Endodermal cell (in vitro differentiated cells): ENCODE data around the gene LILRB5. TPM values are rescaled to one million over a fixed set of nuclear protein-coding genes. Genes with fewer than 3 reads are reported as not detected.
"Not testable (repeated sequence)": the region's sequence is repeated elsewhere in the genome, so short reads cannot be mapped to it uniquely, and the experiment has no call there.

Experiments
- DNase-seq: peaks from one replicate; pipeline ENCODE4 v3.0.0-alpha.2; 2017
- H3K27ac ChIP-seq: 2 replicates; pipeline ENCODE4 v1.5.1; 2013; ENCODE audit warnings: mild to moderate bottlenecking, low read depth, low read length, moderate library complexity
- H3K27me3 ChIP-seq: 2 replicates; pipeline ENCODE4 v1.6.1; 2013; ENCODE audit warnings: mild to moderate bottlenecking, low read length, moderate library complexity; ENCODE audit not compliant: insufficient read depth, control insufficient read depth, poor library complexity, severe bottlenecking
- H3K36me3 ChIP-seq: 2 replicates; pipeline ENCODE4 v1.7.0; 2013; ENCODE audit warnings: mild to moderate bottlenecking, low read length, moderate library complexity; ENCODE audit not compliant: control insufficient read depth, insufficient read depth
- H3K4me1 ChIP-seq: one replicate; pipeline ENCODE4 v1.7.0; 2013; ENCODE audit warnings: low read length; ENCODE audit not compliant: control insufficient read depth, insufficient read depth
- H3K4me3 ChIP-seq: 2 replicates; pipeline ENCODE4 v1.5.1; 2013; ENCODE audit warnings: mild to moderate bottlenecking, low read length, moderate library complexity
- H3K9ac ChIP-seq: 2 replicates; pipeline ENCODE4 v1.6.1; 2013; ENCODE audit warnings: mild to moderate bottlenecking, low read length, moderate library complexity; ENCODE audit not compliant: poor library complexity, severe bottlenecking; ENCODE audit errors: extremely low read depth
- H3K9me3 ChIP-seq: 2 replicates; pipeline ENCODE4 v1.6.1; 2013; ENCODE audit warnings: mild to moderate bottlenecking, low read length, moderate library complexity; ENCODE audit not compliant: control insufficient read depth
- H3K27ac Mint-ChIP-seq: 2 replicates; pipeline ENCODE4 v1.8.0; 2020; ENCODE audit warnings: mixed read lengths
- H3K27me3 Mint-ChIP-seq: 2 replicates; pipeline ENCODE4 v1.8.0; 2021; ENCODE audit warnings: mild to moderate bottlenecking, mixed read lengths; ENCODE audit not compliant: insufficient read depth
- H3K36me3 Mint-ChIP-seq: 2 replicates; pipeline ENCODE4 v1.8.0; 2020; ENCODE audit warnings: low read depth, mixed read lengths
- H3K4me1 Mint-ChIP-seq: 2 replicates; pipeline ENCODE4 v1.8.0; 2020; ENCODE audit warnings: mixed read lengths
- H3K4me3 Mint-ChIP-seq: 2 replicates; pipeline ENCODE4 v1.8.0; 2020; ENCODE audit warnings: mild to moderate bottlenecking, moderate library complexity, mixed read lengths
- H3K9me3 Mint-ChIP-seq: 2 replicates; pipeline ENCODE4 v1.8.0; 2020; ENCODE audit warnings: mild to moderate bottlenecking, mixed read lengths
- WGBS, 2 experiments: methylation state at CpG; one replicate each; pipeline versions ENCODE4 v1.1.5 to v1.1.7; 2013; ENCODE audit warnings: missing lambda C conversion rate in 2 of 2, mixed read lengths in 1 of 2; ENCODE audit not compliant: insufficient coverage in 1 of 2, insufficient read length in 1 of 2; 5-methylcytosine and 5-hydroxymethylcytosine counted together
- total RNA-seq, 2 donors: library from RNA; stranded (reverse); fragmentation: NEBNext Ultra II Directional in 1 of 2; extraction: Animal tissue kit (Norgen Biotek cat#: 25700) in 1 of 2; gene quantifications; 2 replicates in 1 of 2; 3 replicates in 1 of 2; pipeline ENCODE4 v1.2.1, GENCODE V29; 2021
- TF ChIP-seq, protein P1 (sequence below): fragments of 200-600 bp; sonication (generic); conservative IDR thresholded peaks from 2 replicates; pipeline ENCODE4 v1.5.0; 2021; ENCODE audit warnings: antibody characterized with exemption, mild to moderate bottlenecking

The LILRB5 gene
- total RNA-seq, 2 donors from 2014 or later, result not detected

DNA sequence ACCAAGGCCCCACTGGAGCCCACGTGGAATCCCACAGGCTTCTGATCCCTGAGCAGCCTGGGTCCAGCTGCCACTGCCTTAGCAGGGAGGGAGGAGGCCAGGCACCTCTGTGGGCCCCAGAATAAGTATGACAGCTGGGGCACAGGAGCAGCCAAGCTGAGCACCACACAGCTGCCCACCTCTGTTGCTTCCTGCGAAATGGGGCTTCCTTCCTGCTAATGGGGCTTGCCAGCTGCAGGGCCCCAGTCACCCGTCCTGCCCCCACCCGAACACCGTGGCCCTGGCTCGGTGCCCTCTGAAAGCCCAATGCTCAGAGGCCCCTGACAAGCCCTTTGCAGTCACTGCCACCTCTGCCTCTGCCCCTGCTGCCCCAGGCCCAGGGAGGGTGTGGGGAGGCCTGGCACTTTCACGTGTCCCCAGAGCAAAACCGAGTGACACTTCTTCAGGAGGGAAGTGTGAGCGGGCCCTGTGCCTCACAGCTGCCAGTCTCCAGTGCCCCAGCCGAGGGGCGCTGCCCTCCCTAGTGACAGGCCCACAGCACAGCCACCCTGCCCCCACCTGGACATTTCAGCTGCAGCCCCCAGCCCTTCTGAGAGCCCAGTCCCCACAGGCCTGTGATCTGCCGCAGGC is 28.5 kb upstream of the LILRB5 start:
- H3K27me3 Mint-ChIP-seq, result peaks cover 19% of the 10 kb centered on the region
- H3K36me3 ChIP-seq, H3K9me3 ChIP-seq, H3K4me1 Mint-ChIP-seq, H3K9me3 Mint-ChIP-seq, H3K27ac ChIP-seq, H3K4me1 ChIP-seq, H3K36me3 Mint-ChIP-seq, H3K4me3 ChIP-seq, H3K27me3 ChIP-seq, H3K27ac Mint-ChIP-seq, H3K4me3 Mint-ChIP-seq, DNase-seq, H3K9ac ChIP-seq: not testable (repeated sequence)
- WGBS, 2 experiments, result 85 to 92% methylated on average over 2 to 11 of the region's 12 CpGs

DNA sequence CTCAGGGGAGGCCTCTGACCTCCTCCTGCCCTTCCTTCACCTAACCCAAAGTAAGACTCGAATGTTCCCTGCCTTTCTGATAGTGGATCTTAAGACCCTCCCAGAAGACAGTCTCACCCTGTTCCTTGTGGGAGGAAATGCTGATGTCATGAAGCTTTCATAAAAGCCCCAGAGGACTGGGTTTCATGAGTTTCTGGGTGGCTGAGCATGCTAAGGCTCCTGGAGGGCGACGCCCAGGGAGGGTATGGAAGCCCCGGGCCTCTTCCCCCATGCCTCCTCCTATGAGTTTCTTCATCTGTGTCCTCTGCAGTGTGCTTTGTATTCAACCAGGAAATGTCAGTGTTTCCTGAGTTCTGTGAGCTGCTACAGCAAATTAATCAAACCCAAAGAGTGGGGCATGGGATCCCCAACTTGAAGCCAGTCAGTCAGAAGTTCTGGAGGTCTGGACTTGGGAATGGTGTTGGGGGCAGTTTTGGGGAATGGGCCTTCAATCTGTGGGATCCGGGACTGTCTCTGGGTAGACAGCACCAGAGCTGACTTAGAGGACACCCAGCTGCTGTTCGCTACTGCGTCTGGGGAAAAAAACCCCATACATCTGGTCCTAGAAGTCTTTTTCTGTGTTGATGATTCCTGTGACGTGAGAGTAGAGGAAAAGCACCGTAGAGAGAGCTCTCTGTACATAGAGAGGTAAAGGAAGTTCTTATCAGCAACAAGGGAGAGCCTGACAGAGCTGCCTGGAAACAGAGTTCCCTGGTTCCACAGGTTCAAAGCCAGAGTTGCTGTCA is 25.8 kb upstream of the LILRB5 start:
- no peaks in the 10 kb centered on the region for H3K4me1 Mint-ChIP-seq
- Histone ChIP-seq H3K27ac (no peak overlapping the region), H3K4me1 (no peaks in the 10 kb centered on the region), H3K4me3 (no peak overlapping the region), H3K9me3 (no peaks in the 10 kb centered on the region), H3K9ac (no peak overlapping the region), H3K36me3 (no peaks in the 10 kb centered on the region), H3K27me3 (no peaks in the 10 kb centered on the region)
- TF ChIP-seq, protein P1, sequence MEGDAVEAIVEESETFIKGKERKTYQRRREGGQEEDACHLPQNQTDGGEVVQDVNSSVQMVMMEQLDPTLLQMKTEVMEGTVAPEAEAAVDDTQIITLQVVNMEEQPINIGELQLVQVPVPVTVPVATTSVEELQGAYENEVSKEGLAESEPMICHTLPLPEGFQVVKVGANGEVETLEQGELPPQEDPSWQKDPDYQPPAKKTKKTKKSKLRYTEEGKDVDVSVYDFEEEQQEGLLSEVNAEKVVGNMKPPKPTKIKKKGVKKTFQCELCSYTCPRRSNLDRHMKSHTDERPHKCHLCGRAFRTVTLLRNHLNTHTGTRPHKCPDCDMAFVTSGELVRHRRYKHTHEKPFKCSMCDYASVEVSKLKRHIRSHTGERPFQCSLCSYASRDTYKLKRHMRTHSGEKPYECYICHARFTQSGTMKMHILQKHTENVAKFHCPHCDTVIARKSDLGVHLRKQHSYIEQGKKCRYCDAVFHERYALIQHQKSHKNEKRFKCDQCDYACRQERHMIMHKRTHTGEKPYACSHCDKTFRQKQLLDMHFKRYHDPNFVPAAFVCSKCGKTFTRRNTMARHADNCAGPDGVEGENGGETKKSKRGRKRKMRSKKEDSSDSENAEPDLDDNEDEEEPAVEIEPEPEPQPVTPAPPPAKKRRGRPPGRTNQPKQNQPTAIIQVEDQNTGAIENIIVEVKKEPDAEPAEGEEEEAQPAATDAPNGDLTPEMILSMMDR, result no peak
- H3K9me3 Mint-ChIP-seq, result no peaks in the 10 kb centered on the region
- no peak overlapping the region for H3K4me3 Mint-ChIP-seq
- H3K27me3 Mint-ChIP-seq, result peaks cover 27% of the 10 kb centered on the region
- 89 to 91% methylated on average over 8 to 9 of the region's 9 CpGs for WGBS, 2 experiments
- H3K36me3 Mint-ChIP-seq, result no peaks in the 10 kb centered on the region
- DNase-seq, result no peak
- no peak overlapping the region for H3K27ac Mint-ChIP-seq

DNA sequence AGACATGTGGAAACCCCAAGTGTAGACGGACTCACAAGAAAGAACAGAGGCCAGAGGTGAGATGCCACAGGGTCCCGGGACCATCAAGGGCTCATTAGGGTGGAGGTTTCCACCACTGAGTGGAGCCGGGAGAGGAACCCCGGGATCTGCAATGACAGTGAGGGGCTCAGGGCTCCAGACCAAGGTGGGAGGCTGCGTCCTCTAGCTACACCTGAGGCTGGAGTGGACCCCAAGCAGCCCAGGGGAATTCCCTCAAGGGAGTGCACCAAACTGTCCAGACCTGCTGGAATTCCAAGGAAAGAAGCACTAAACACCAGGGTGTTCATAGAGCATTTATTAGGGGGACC is 24.6 kb upstream of the LILRB5 start:
- not testable (repeated sequence) for H3K4me1 Mint-ChIP-seq, H3K27me3 ChIP-seq, H3K9me3 ChIP-seq, H3K9me3 Mint-ChIP-seq, H3K27ac Mint-ChIP-seq, H3K27ac ChIP-seq, H3K9ac ChIP-seq, H3K36me3 Mint-ChIP-seq, H3K4me1 ChIP-seq, H3K4me3 Mint-ChIP-seq, H3K4me3 ChIP-seq, H3K36me3 ChIP-seq, DNase-seq
- peaks cover 27% of the 10 kb centered on the region for H3K27me3 Mint-ChIP-seq
- 85 to 95% methylated on average over 3 to 5 of the region's 5 CpGs for WGBS, 2 experiments

DNA sequence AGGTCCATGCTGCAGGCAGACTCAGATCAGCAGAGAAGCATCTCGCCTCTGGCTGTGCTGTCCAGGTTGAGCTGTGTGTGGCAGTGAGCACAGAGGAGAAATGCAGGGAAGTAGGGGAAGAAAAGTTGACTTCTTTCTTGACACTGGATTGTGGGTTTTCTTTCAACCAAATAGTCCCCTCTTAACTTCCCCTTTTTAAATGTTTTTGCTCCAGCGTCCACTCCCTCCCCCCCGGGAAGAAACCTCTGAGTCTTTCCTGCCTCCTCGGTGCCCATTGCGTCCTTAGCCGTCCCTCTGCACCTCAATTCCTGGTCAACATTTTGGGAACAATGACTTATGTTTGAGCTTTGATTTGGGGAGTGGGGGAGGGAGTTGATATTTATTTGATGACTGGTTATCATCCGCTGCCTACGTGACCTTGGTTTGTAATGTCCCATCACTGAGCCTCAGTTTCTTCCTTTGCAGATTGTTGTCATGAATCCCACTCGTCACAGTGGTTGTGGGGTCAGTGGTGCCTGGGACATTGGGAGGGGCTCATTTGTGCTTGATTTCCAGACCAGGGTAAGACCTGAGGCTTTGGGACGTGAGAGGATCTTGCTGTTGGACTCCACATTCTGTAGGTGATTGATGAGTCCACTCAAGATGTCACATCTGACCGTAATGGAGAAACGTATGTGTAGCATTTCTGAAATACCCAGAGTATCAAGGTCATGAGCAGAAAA is 24.1 kb upstream of the LILRB5 start, which contains the start of gene LILRB2:
Gene LILRB2, minus strand, starts transcription at position 104 of the 722 bp plus-strand sequence. CDS start 614 bp downstream, outside the sequence.
- no peak within 1 kb of the TSS for H3K27ac Mint-ChIP-seq
- H3K4me1 Mint-ChIP-seq, result no peaks in the 10 kb centered on the region
- H3K27me3 Mint-ChIP-seq, result peaks cover 27% of the 10 kb centered on the region
- no peaks in the 10 kb centered on the region for H3K4me1 ChIP-seq
- WGBS, 2 experiments, result 84 to 90% methylated on average over 6 to 12 of the region's 12 CpGs
- no peak within 1 kb of the TSS for H3K27ac ChIP-seq
- H3K9ac ChIP-seq, result no peak within 1 kb of the TSS
- H3K9me3 Mint-ChIP-seq, result no peaks in the 10 kb centered on the region
- H3K4me3 ChIP-seq, result no peak within 1 kb of the TSS
- no peak for DNase-seq
- no peaks in the 10 kb centered on the region for H3K9me3 ChIP-seq
- H3K36me3 ChIP-seq, result no peaks in the 10 kb centered on the region
- no peak within 1 kb of the TSS for H3K4me3 Mint-ChIP-seq
- H3K36me3 Mint-ChIP-seq, result no peaks in the 10 kb centered on the region
- H3K27me3 ChIP-seq, result no peaks in the 10 kb centered on the region
- TF ChIP-seq, protein P1, result no peak

DNA sequence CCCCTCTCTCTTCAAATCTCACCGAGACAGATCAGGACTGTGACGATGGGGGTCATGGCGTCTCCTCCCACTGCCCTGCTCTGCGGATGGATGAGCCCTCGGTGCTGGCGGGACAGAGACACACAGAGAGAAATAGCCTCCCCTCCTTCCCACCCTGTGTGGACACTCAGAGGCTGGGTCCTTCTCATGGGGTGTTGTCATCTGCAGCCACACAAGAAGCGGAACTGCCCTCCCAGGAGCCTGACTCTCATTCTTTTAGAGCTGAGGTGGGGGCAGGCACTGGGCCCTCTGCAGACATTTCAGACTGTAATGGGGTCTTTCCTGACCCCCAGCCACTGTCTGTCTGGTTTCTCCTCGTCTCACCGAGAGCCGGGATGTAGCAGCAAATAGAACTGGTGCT is 23.4 kb upstream of the LILRB5 start:
- H3K4me1 Mint-ChIP-seq, H3K9me3 Mint-ChIP-seq, H3K4me3 Mint-ChIP-seq, H3K36me3 ChIP-seq, H3K36me3 Mint-ChIP-seq, H3K9me3 ChIP-seq, DNase-seq, H3K27me3 ChIP-seq, H3K4me1 ChIP-seq, H3K27ac ChIP-seq, H3K9ac ChIP-seq, H3K27ac Mint-ChIP-seq, H3K4me3 ChIP-seq: not testable (repeated sequence)
- peaks cover 27% of the 10 kb centered on the region for H3K27me3 Mint-ChIP-seq
- WGBS, 2 experiments, result 88 to 94% methylated on average over 10 of the region's 10 CpGs
